NK-92 treated with Interleukin-12 subunit alpha and Interleukin-12 subunit beta, amount 100 ng/mL, for 24 hours (cell line): ENCODE data around the gene KCNIP1.
"Not testable (repeated sequence)": the region's sequence is repeated elsewhere in the genome, so short reads cannot be mapped to it uniquely, and the experiment has no call there.

Source experiments
- DNase-seq: peaks from one replicate; lab custom pipeline; 2025; lab: John Stamatoyannopoulos, UW

Gene KCNIP1

GRCh38 chr5:170537451-170538095, 33.8 kb downstream of the KCNIP1 start:
- no peak for DNase-seq

- no peak for DNase-seq
Measured at GRCh38 chr5:170538096-170538465, 34.3 kb downstream of the KCNIP1 start.

- DNase-seq: no peak
Measured at GRCh38 chr5:170538696-170539586, 35.1 kb downstream of the KCNIP1 start.

GRCh38 chr5:170540271-170540670, 36.5 kb downstream of the KCNIP1 start:
- DNase-seq: no peak

GRCh38 chr5:170541146-170541769, 37.4 kb downstream of the KCNIP1 start:
- DNase-seq: no peak

- DNase-seq: no peak
Measured at GRCh38 chr5:170542691-170543293, 39.0 kb downstream of the KCNIP1 start.

- DNase-seq: no peak
Measured at GRCh38 chr5:170545313-170545712, 41.5 kb downstream of the KCNIP1 start.

- DNase-seq: no peak
Measured at GRCh38 chr5:170545811-170546210, 42.0 kb downstream of the KCNIP1 start.

- DNase-seq: no peak
Measured at GRCh38 chr5:170546282-170546681, 42.5 kb downstream of the KCNIP1 start.

GRCh38 chr5:170550382-170550781, 46.6 kb downstream of the KCNIP1 start:
- DNase-seq: not testable (repeated sequence)

GRCh38 chr5:170551076-170551475, 47.3 kb downstream of the KCNIP1 start:
- DNase-seq: no peak

- no peak for DNase-seq
Measured at GRCh38 chr5:170551622-170552021, 47.8 kb downstream of the KCNIP1 start.

GRCh38 chr5:170552621-170553115, 48.8 kb downstream of the KCNIP1 start:
- DNase-seq: no peak

- no peak for DNase-seq
Measured at GRCh38 chr5:170553218-170553617, 49.4 kb downstream of the KCNIP1 start.

- no peak for DNase-seq
Measured at GRCh38 chr5:170554521-170555267, 50.9 kb downstream of the KCNIP1 start.

GRCh38 chr5:170557314-170557713, 53.5 kb downstream of the KCNIP1 start:
- no peak for DNase-seq

- DNase-seq: no peak
Measured at GRCh38 chr5:170559296-170559695, 55.5 kb downstream of the KCNIP1 start.

GRCh38 chr5:170560938-170561337, 57.1 kb downstream of the KCNIP1 start:
- no peak for DNase-seq

- DNase-seq: no peak
Measured at GRCh38 chr5:170562166-170562874, 58.5 kb downstream of the KCNIP1 start.

GRCh38 chr5:170562875-170563228, 59.0 kb downstream of the KCNIP1 start:
- DNase-seq: no peak
